ENCODE data around the gene EHMT1. TPM values are rescaled to one million over a fixed set of nuclear protein-coding genes. Genes with fewer than 3 reads are reported as not detected.

EHMT1 gene
- total and polyA plus RNA-seq, 9 of the 15 experiments (the other 6 are each of a cell fraction or from before 2014, with no cell fraction given) = 2.2 to 76.0 (median 36.4) TPM

DNA sequence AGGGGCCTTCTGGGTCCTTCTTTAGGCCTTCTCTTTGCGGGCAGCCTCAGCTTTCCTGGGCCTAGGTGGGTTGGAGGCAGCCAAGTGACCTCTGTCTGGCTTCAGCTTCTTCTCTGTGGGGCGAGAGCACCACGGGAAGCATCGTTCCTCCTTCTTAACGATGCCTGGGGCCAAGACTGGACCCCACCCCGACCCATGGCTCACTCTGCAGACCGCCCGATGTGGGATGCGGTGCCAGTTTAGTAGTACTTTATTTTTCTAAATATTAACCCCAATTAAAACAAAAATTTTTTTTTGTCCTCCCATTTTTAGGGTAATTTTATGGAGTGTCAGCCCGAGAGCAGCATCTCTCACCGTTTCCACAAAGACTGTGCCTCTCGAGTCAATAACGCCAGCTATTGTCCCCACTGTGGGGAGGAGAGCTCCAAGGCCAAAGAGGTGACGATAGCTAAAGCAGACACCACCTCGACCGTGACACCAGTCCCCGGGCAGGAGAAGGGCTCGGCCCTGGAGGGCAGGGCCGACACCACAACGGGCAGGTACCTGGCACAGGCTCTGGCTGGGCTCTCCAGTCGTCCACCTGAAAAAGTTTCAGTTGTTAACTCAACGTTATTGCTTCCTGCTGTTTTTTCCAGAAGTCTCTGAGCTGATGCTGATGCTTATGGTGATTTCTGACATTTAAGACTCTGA, 157.6 kb downstream of the EHMT1 start:
- Histone ChIP-seq H3K27ac (ENCODE audit: extremely low read depth, low read depth, low read length) (no peak overlapping the region), H3K27me3 (ENCODE audit: control insufficient read depth in 2 of 2, insufficient read depth in 2 of 2, low read length in 2 of 2) (no peaks in the 10 kb centered on the region), H3K9ac (ENCODE audit: insufficient read depth in 1 of 2, low read depth in 2 of 2, low read length in 2 of 2) (no peak overlapping the region), H3K4me3 (no peak overlapping the region), H3K4me1 (replicated peaks in 1 of 2; ENCODE audit: control insufficient read depth in 2 of 2, insufficient read depth in 2 of 2, low read length in 2 of 2) (no peaks in the 10 kb centered on the region), H3K4me2 (ENCODE audit: insufficient read depth, low read length) (no peak overlapping the region), H3K36me3 (ENCODE audit: control insufficient read depth, insufficient read depth, low read length) (peaks cover 74% of the 10 kb centered on the region), H3K9me1 (ENCODE audit: control insufficient read depth, insufficient read depth, low read length) (no peaks in the 10 kb centered on the region), H4K20me1 (replicated peaks; ENCODE audit: control insufficient read depth, insufficient read depth, low read length) (no peaks in the 10 kb centered on the region), H3K9me3 (replicated peaks; ENCODE audit: control insufficient read depth, insufficient read depth, low read depth, low read length) (no peaks in the 10 kb centered on the region), H2AFZ (ENCODE audit: low read depth, low read length) (no peak overlapping the region), H3K79me2 (ENCODE audit: control insufficient read depth, insufficient read depth, low read length) (no peaks in the 10 kb centered on the region)
- TF ChIP-seq, protein P1, sequence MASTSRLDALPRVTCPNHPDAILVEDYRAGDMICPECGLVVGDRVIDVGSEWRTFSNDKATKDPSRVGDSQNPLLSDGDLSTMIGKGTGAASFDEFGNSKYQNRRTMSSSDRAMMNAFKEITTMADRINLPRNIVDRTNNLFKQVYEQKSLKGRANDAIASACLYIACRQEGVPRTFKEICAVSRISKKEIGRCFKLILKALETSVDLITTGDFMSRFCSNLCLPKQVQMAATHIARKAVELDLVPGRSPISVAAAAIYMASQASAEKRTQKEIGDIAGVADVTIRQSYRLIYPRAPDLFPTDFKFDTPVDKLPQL (IDR thresholded peaks at IDR 0.05; ENCODE audit: extremely low read depth, insufficient read length) = no peak
- TF ChIP-seq, protein P2, sequence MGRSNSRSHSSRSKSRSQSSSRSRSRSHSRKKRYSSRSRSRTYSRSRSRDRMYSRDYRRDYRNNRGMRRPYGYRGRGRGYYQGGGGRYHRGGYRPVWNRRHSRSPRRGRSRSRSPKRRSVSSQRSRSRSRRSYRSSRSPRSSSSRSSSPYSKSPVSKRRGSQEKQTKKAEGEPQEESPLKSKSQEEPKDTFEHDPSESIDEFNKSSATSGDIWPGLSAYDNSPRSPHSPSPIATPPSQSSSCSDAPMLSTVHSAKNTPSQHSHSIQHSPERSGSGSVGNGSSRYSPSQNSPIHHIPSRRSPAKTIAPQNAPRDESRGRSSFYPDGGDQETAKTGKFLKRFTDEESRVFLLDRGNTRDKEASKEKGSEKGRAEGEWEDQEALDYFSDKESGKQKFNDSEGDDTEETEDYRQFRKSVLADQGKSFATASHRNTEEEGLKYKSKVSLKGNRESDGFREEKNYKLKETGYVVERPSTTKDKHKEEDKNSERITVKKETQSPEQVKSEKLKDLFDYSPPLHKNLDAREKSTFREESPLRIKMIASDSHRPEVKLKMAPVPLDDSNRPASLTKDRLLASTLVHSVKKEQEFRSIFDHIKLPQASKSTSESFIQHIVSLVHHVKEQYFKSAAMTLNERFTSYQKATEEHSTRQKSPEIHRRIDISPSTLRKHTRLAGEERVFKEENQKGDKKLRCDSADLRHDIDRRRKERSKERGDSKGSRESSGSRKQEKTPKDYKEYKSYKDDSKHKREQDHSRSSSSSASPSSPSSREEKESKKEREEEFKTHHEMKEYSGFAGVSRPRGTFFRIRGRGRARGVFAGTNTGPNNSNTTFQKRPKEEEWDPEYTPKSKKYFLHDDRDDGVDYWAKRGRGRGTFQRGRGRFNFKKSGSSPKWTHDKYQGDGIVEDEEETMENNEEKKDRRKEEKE (IDR thresholded peaks at IDR 0.05; ENCODE audit: borderline replicate concordance in 1 of 2, control insufficient read depth in 1 of 2, low read depth in 2 of 2, low read length in 1 of 2) = no peak
- TF ChIP-seq HMGN3 (IDR thresholded peaks at IDR 0.05; ENCODE audit: borderline replicate concordance, extremely low read depth, insufficient read length, low read depth, low read length) = no peak
- TF ChIP-seq, protein P3, sequence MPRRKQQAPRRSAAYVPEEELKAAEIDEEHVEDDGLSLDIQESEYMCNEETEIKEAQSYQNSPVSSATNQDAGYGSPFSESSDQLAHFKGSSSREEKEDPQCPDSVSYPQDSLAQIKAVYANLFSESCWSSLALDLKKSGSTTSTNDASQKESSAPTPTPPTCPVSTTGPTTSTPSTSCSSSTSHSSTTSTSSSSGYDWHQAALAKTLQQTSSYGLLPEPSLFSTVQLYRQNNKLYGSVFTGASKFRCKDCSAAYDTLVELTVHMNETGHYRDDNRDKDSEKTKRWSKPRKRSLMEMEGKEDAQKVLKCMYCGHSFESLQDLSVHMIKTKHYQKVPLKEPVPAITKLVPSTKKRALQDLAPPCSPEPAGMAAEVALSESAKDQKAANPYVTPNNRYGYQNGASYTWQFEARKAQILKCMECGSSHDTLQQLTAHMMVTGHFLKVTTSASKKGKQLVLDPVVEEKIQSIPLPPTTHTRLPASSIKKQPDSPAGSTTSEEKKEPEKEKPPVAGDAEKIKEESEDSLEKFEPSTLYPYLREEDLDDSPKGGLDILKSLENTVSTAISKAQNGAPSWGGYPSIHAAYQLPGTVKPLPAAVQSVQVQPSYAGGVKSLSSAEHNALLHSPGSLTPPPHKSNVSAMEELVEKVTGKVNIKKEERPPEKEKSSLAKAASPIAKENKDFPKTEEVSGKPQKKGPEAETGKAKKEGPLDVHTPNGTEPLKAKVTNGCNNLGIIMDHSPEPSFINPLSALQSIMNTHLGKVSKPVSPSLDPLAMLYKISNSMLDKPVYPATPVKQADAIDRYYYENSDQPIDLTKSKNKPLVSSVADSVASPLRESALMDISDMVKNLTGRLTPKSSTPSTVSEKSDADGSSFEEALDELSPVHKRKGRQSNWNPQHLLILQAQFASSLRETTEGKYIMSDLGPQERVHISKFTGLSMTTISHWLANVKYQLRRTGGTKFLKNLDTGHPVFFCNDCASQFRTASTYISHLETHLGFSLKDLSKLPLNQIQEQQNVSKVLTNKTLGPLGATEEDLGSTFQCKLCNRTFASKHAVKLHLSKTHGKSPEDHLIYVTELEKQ (CRISPR knock-in tag; IDR thresholded peaks at IDR 0.05) = no peak
- TF ChIP-seq RBFOX2 (IDR thresholded peaks at IDR 0.05; ENCODE audit: low read depth, low read length) = no peak
- no peak for TF ChIP-seq TRIM28 (IDR thresholded peaks at IDR 0.05)
- no peak for TF ChIP-seq STAT5A (IDR thresholded peaks at IDR 0.05; ENCODE audit: borderline replicate concordance, low read length)
- no peak for TF ChIP-seq ZNF77 (CRISPR knock-in tag; IDR thresholded peaks at IDR 0.05)
- no peak for TF ChIP-seq CEBPG (CRISPR knock-in tag; IDR thresholded peaks at IDR 0.05)
- TF ChIP-seq CEBPG (tag; conservative IDR thresholded peaks at IDR 0.05 in 1 of 2, IDR thresholded peaks at IDR 0.05 in 1 of 2) = no peak
- in situ Hi-C loops (cut with MboI) = no loop called here
- no TSS peak for BruUV-seq (replicated peaks)
- ATAC-seq = no peak
- intact Hi-C loops (cut with micrococcal nuclease) = no loop called here
- 95% methylated on average over 22 of the region's 22 CpGs for WGBS (ENCODE audit: insufficient coverage, low coverage, missing lambda C conversion rate)
- POLR2A ChIA-PET = interaction anchor here (0.7 to 1.4 kb wide), 3 partner anchors 11 to 100 kb away, joined by 3 to 4 read pairs (median 3); no protein-coding TSS in a partner anchor
- FAIRE-seq = no peak
- CTCF ChIA-PET (ENCODE audit: low intra/inter-chr PET ratio) = no interaction called here
- no peak for DNase-seq (ENCODE audit: extremely low read depth in 1 of 4, low spot score in 3 of 4)
